IMR-90 (cell line): ENCODE data around the gene ZNF77. TPM values are rescaled to one million over a fixed set of nuclear protein-coding genes. Genes with fewer than 3 reads are reported as not detected.

Experiments
- ATAC-seq: fragments of 200-7000 bp; cut with Tn5 transposase; 2 replicates; pipeline ENCODE4 v1.9.1; 2020; ENCODE audit warnings: low read depth, mild to moderate bottlenecking, moderate library complexity
- BruUV-seq: library from RNA; stranded (reverse); fragments of 400-500 nt; replicated peaks from 2 replicates; lab custom pipeline; 2021; lab: Mats Ljungman, UMichigan
- CTCF ChIA-PET: fragments of 300-600 bp; formaldehyde crosslinking; extraction: SDS; loops from one replicate; lab custom pipeline; 2021; ENCODE audit warnings: antibody characterized with exemption; lab: Yijun Ruan, JAX
- POLR2A ChIA-PET: fragments of 300-600 bp; sonication (Branson Sonifier 250); formaldehyde crosslinking; loops from one replicate; lab custom pipeline; 2022; ENCODE audit warnings: antibody characterized with exemption; ENCODE audit not compliant: unreplicated experiment; lab: Charles Lee
- DNase-seq: peaks from one replicate; pipeline ENCODE4 v3.0.0; 2013
- H2AFZ ChIP-seq: replicated peaks from 2 replicates; pipeline ENCODE3; 2013; ENCODE audit warnings: low read length, mild to moderate bottlenecking; ENCODE audit not compliant: poor library complexity
- H2AK5ac ChIP-seq: 2 replicates; pipeline ENCODE4 v1.6.1; 2013; ENCODE audit warnings: low read depth, low read length, inconsistent platforms
- H2AK9ac ChIP-seq: replicated peaks from 2 replicates; pipeline ENCODE3; 2013; ENCODE audit warnings: mild to moderate bottlenecking, low read depth, low read length, moderate library complexity; ENCODE audit not compliant: poor library complexity
- H2BK120ac ChIP-seq: 2 replicates; pipeline ENCODE4 v1.6.1; 2013; ENCODE audit warnings: low read depth, low read length, inconsistent platforms
- H2BK15ac ChIP-seq: 3 replicates; pipeline ENCODE4 v1.6.1; 2013; ENCODE audit warnings: low read depth, low read length, inconsistent platforms
- H2BK20ac ChIP-seq: 2 replicates; pipeline ENCODE4 v1.6.1; 2013; ENCODE audit warnings: low read depth, mild to moderate bottlenecking, inconsistent platforms, low read length, moderate library complexity
- H2BK5ac ChIP-seq: 2 replicates; pipeline ENCODE4 v1.6.1; 2013; ENCODE audit warnings: mild to moderate bottlenecking, low read depth, low read length, inconsistent platforms; ENCODE audit not compliant: poor library complexity, severe bottlenecking
- H3K14ac ChIP-seq: replicated peaks from 2 replicates; pipeline ENCODE4 v1.6.1; 2013; ENCODE audit warnings: low read depth, low read length, inconsistent platforms
- H3K18ac ChIP-seq: 2 replicates; pipeline ENCODE4 v1.6.1; 2013; ENCODE audit warnings: low read depth, low read length, control low read depth
- H3K23ac ChIP-seq: 2 replicates; pipeline ENCODE4 v1.6.1; 2013; ENCODE audit warnings: low read depth, low read length, inconsistent platforms
- H3K27ac ChIP-seq: 2 replicates; pipeline ENCODE4 v1.5.1; 2013; ENCODE audit warnings: mild to moderate bottlenecking, control low read depth, low read length; ENCODE audit not compliant: insufficient read depth
- H3K27me3 ChIP-seq: 2 replicates; pipeline ENCODE4 v1.6.1; 2013; ENCODE audit warnings: low read length; ENCODE audit not compliant: control insufficient read depth, insufficient read depth
- H3K36me3 ChIP-seq: 2 replicates; pipeline ENCODE4 v1.6.1; 2013; ENCODE audit warnings: low read length, mixed read lengths; ENCODE audit not compliant: control insufficient read depth, insufficient read depth
- H3K4ac ChIP-seq: 2 replicates; pipeline ENCODE4 v1.6.1; 2013; ENCODE audit warnings: low read depth, low read length, inconsistent platforms
- H3K4me1 ChIP-seq: 2 replicates; pipeline ENCODE4 v1.6.1; 2013; ENCODE audit warnings: low read length, mixed read lengths; ENCODE audit not compliant: control insufficient read depth, insufficient read depth
- H3K4me2 ChIP-seq: 2 replicates; pipeline ENCODE4 v1.6.1; 2013; ENCODE audit warnings: low read depth, mild to moderate bottlenecking, control low read depth, low read length, moderate library complexity
- H3K4me3 ChIP-seq: 2 replicates; pipeline ENCODE4 v1.5.1; 2013; ENCODE audit warnings: low read depth, mild to moderate bottlenecking, control low read depth, low read length, moderate library complexity; ENCODE audit not compliant: insufficient read depth
- H3K56ac ChIP-seq: 2 replicates; pipeline ENCODE4 v1.6.1; 2013; ENCODE audit warnings: low read length, inconsistent platforms; ENCODE audit not compliant: insufficient read depth; ENCODE audit errors: extremely low read depth
- H3K79me1 ChIP-seq, 2 experiments: 2 replicates each; pipeline ENCODE4 v1.6.1; 2013; ENCODE audit warnings: low read length in 2 of 2, inconsistent platforms in 1 of 2, low read depth in 1 of 2
- H3K9ac ChIP-seq: 2 replicates; pipeline ENCODE4 v1.6.1; 2013; ENCODE audit warnings: low read depth, low read length, control low read depth
- H3K9me1 ChIP-seq: 2 replicates; pipeline ENCODE4 v1.6.1; 2013; ENCODE audit warnings: low read length, inconsistent platforms; ENCODE audit not compliant: insufficient read depth
- H3K9me3 ChIP-seq: 2 replicates; pipeline ENCODE4 v1.6.1; 2013; ENCODE audit warnings: low read length; ENCODE audit not compliant: control insufficient read depth, insufficient read depth
- H4K20me1 ChIP-seq: 2 replicates; pipeline ENCODE4 v1.6.1; 2013; ENCODE audit warnings: low read length, inconsistent platforms; ENCODE audit not compliant: insufficient read depth
- H4K5ac ChIP-seq: 2 replicates; pipeline ENCODE4 v1.6.1; 2013; ENCODE audit warnings: mild to moderate bottlenecking, low read depth, low read length, control low read depth
- H4K8ac ChIP-seq, 2 experiments: 2 replicates each; pipeline ENCODE4 v1.6.1; 2013; ENCODE audit warnings: low read depth in 2 of 2, low read length in 2 of 2, control low read depth in 1 of 2, inconsistent platforms in 1 of 2
- H4K91ac ChIP-seq: 2 replicates; pipeline ENCODE4 v1.6.1; 2013; ENCODE audit warnings: low read depth, low read length, inconsistent platforms; ENCODE audit not compliant: insufficient read depth
- BHLHE40 ChIP-seq: fragments of 150-350 bp; IDR thresholded peaks from 2 replicates; pipeline ENCODE4 v1.6.1; 2016; ENCODE audit warnings: mild to moderate bottlenecking, low read depth, low read length
- CEBPB ChIP-seq: IDR thresholded peaks from 2 replicates; pipeline ENCODE4 v1.6.1; 2012; ENCODE audit warnings: low read depth, low read length, improper control_type of control experiment
- CHD1 ChIP-seq: IDR thresholded peaks from 2 replicates; pipeline ENCODE4 v1.6.1; 2012; ENCODE audit warnings: low read depth, low read length, improper control_type of control experiment
- CTCF ChIP-seq: conservative IDR thresholded peaks from 2 replicates; pipeline ENCODE4 v1.5.1; 2012; ENCODE audit warnings: mild to moderate bottlenecking, low read depth, low read length, improper control_type of control experiment
- ELK1 ChIP-seq: fragments of 150-350 bp; IDR thresholded peaks from 2 replicates; pipeline ENCODE4 v1.6.1; 2016; ENCODE audit warnings: low read depth, mild to moderate bottlenecking, low read length, moderate library complexity, borderline replicate concordance
- FOS ChIP-seq: fragments of 150-350 bp; IDR thresholded peaks from 2 replicates; pipeline ENCODE4 v1.6.1; 2016; ENCODE audit warnings: low read depth, low read length
- MAFK ChIP-seq: IDR thresholded peaks from 2 replicates; pipeline ENCODE4 v1.6.1; 2012; ENCODE audit warnings: low read depth, low read length, improper control_type of control experiment
- MAZ ChIP-seq: IDR thresholded peaks from 2 replicates; pipeline ENCODE4 v1.6.1; 2012; ENCODE audit warnings: low read depth, mild to moderate bottlenecking, low read length, improper control_type of control experiment, moderate library complexity, borderline replicate concordance
- MXI1 ChIP-seq: IDR thresholded peaks from 2 replicates; pipeline ENCODE4 v1.6.1; 2012; ENCODE audit warnings: low read depth, mild to moderate bottlenecking, low read length, moderate library complexity, borderline replicate concordance
- NFE2L2 ChIP-seq: fragments of 150-350 bp; IDR thresholded peaks from 2 replicates; pipeline ENCODE4 v1.6.1; 2016; ENCODE audit warnings: low read depth, mild to moderate bottlenecking, low read length
- POLR2A ChIP-seq: IDR thresholded peaks from 2 replicates; pipeline ENCODE4 v1.6.1; 2012; ENCODE audit warnings: mild to moderate bottlenecking, low read depth, low read length
- RAD21 ChIP-seq: IDR thresholded peaks from 2 replicates; pipeline ENCODE4 v1.6.1; 2012; ENCODE audit warnings: low read length, improper control_type of control experiment
- RCOR1 ChIP-seq: IDR thresholded peaks from 2 replicates; pipeline ENCODE4 v1.6.1; 2012; ENCODE audit warnings: mild to moderate bottlenecking, low read length, improper control_type of control experiment; ENCODE audit not compliant: insufficient replicate concordance
- SMC3 ChIP-seq: fragments of 150-350 bp; IDR thresholded peaks from 2 replicates; pipeline ENCODE4 v1.6.1; 2016; ENCODE audit warnings: low read depth, mild to moderate bottlenecking, antibody characterized with exemption, low read length, moderate library complexity
- USF2 ChIP-seq: fragments of 150-350 bp; IDR thresholded peaks from 2 replicates; pipeline ENCODE4 v1.6.1; 2017; ENCODE audit warnings: mild to moderate bottlenecking, antibody characterized with exemption, low read length, low read depth
- WGBS, 2 experiments: methylation state at CpG; one replicate each; pipeline versions ENCODE4 v1.1.5 to v1.1.7; 2013; ENCODE audit warnings: missing lambda C conversion rate in 2 of 2; ENCODE audit not compliant: insufficient read length in 1 of 2; ENCODE audit errors: extremely low coverage in 2 of 2; 5-methylcytosine and 5-hydroxymethylcytosine counted together
- dilution Hi-C: fragments of 300-500 bp; cut with HindIII; formaldehyde crosslinking; loops from one replicate; pipeline ENCODE4 v1.14.3; 2018; ENCODE audit warnings: low sequenced_read_pairs; ENCODE audit not compliant: unreplicated experiment
- in situ Hi-C: fragments of 300-500 bp; cut with MboI; formaldehyde crosslinking; loops from 3 replicates; pipeline ENCODE4 v1.14.3; 2019; ENCODE audit warnings: low sequenced_read_pairs, inconsistent platforms, mixed read lengths
- intact Hi-C: fragments of 100-400 bp; cut with micrococcal nuclease; formaldehyde crosslinking; loops from 2 replicates; pipeline ENCODE4 v1.10.0; 2022
- polyA plus RNA-seq, 3 experiments: library from polyadenylated mRNA; depleted of rRNA; stranded (reverse); fragments of >200 nt; gene quantifications; 2 replicates each; pipeline ENCODE4 v1.2.3, GENCODE V29; 2012; ENCODE audit warnings: low replicate concordance in 1 of 3
- total RNA-seq: library from RNA; depleted of rRNA; stranded (reverse); fragments of >200 nt; gene quantifications from 2 replicates; pipeline ENCODE4 v1.2.3, GENCODE V29; 2012

ZNF77 gene
- total and polyA plus RNA-seq, 2 of the 4 experiments (the other 2 are of a cell fraction) = 3.6 to 6.5 TPM

- H3K79me1 ChIP-seq = no peaks in the 10 kb centered on the region
- no peak overlapping the region; the same call in 1 of the 2 replicates for H3K14ac ChIP-seq
- H4K8ac ChIP-seq = peak overlapping the region; percentile 0 to 80; a peak in 2 of 4 replicates
- H2AK5ac ChIP-seq = no peak overlapping the region
- peaks cover 6% of the 10 kb centered on the region for H3K4me1 ChIP-seq
- H3K56ac ChIP-seq = no peak overlapping the region
- H4K91ac ChIP-seq = no peak overlapping the region
- peak overlapping the region; percentile 72 for H3K4me3 ChIP-seq
- POLR2A ChIA-PET = interaction anchor here (0.6 kb wide), 1 partner anchor 78 kb away, joined by 3 read pairs; no protein-coding TSS in a partner anchor
- H3K23ac ChIP-seq = peak overlapping the region; percentile 23
- BruUV-seq = no TSS peak
- peak overlapping the region; percentile 78 for H2AK9ac ChIP-seq
- no peaks in the 10 kb centered on the region for H4K20me1 ChIP-seq
- 0 out of 2 replicates have a peak, but pooled peaks cover 6% of the 10 kb centered on the region for H3K9me1 ChIP-seq
- no peak overlapping the region for H2BK5ac ChIP-seq
- 32% methylated on average over 3 of the region's 15 CpGs; no CpG with 5 or more reads in 1 of the 2 experiments for WGBS, 2 experiments
- H3K18ac ChIP-seq = no peak overlapping the region
- H3K4ac ChIP-seq = no peak overlapping the region
- in situ Hi-C loops = no loop called here
- H2AFZ ChIP-seq = peak overlapping the region; percentile 99
- H3K27me3 ChIP-seq = no peaks in the 10 kb centered on the region
- DNase-seq (no peak), ATAC-seq (no peak)
- CTCF ChIA-PET = no interaction called here
- intact Hi-C loops = loop anchor here (2.0 kb wide), 1 partner anchor 58 kb away; no protein-coding TSS in a partner anchor
- 0 out of 2 replicates have a peak overlapping the region, but pooled peaks have one; percentile 8 for H2BK120ac ChIP-seq
- H3K9ac ChIP-seq = 0 out of 2 replicates have a peak overlapping the region, but pooled peaks have one; percentile 26
- no peaks in the 10 kb centered on the region for H3K36me3 ChIP-seq
- no peak overlapping the region for H2BK15ac ChIP-seq
- H2BK20ac ChIP-seq = no peak overlapping the region
- H4K5ac ChIP-seq = no peak overlapping the region
- TF ChIP-seq MAZ = no peak
- TF ChIP-seq USF2 = no peak
- TF ChIP-seq RCOR1 = no peak
- TF ChIP-seq NFE2L2 = no peak
- no peak for TF ChIP-seq CEBPB
- TF ChIP-seq FOS = no peak
- no peak for TF ChIP-seq POLR2A
- no peak for TF ChIP-seq BHLHE40
- no peak for TF ChIP-seq ELK1
- TF ChIP-seq CTCF = no peak
- TF ChIP-seq MXI1 = no peak
- no peak for TF ChIP-seq RAD21
- no peak for TF ChIP-seq MAFK
- no peak for TF ChIP-seq SMC3
- TF ChIP-seq CHD1 = no peak
- no peak overlapping the region for H3K27ac ChIP-seq
- H3K9me3 ChIP-seq = no peaks in the 10 kb centered on the region
- dilution Hi-C loops = no loop called here
- H3K4me2 ChIP-seq = peak overlapping the region; percentile 97
Measured at GRCh38 chr19:2976609-2977000, 31.8 kb upstream of the ZNF77 start.
